T1000 (cell line): Measurements from ENCODE around the gene OR51S1.
"Not testable (repeated sequence)": the region's sequence is repeated elsewhere in the genome, so short reads cannot be mapped to it uniquely, and the experiment has no call there.

ENCODE experiments used
- DNase-seq: peaks from one replicate; lab custom pipeline; 2025; ENCODE audit warnings: mixed read lengths; lab: John Stamatoyannopoulos, UW

Gene OR51S1

DNA sequence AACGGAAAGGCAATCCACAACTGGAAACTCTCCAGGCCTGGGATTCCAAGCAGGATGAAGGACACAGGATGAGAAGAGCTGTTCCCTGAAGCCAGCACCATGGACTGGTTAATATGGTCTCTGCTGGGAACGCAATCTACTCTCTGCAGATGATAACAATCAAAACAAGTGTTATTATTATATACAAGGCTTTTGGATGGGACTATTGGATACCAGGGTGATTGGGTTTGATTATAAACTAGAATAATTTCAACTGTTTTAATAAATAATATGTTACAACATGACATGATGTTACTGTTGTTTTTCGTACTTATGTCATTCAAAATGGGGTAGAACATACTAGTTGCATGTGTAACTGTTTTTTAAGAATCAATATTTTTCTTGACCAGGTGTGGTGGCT, 44.7 kb downstream of the OR51S1 start, which contains the start of gene OR52R1:
Gene OR52R1 (minus strand): TSS at position 101 of the 400 bp plus-strand sequence. CDS start 0 bp downstream, at position 101.
- no peak for DNase-seq

GRCh38 chr11:4801316-4801715, 47.7 kb downstream of the OR51S1 start:
- not testable (repeated sequence) for DNase-seq

- DNase-seq = no peak
These were observed 50.4 kb downstream of the OR51S1 start for GRCh38 chr11:4798427-4799183.
